ENCODE measurements around the gene LRTM2.

Gene LRTM2

DNA sequence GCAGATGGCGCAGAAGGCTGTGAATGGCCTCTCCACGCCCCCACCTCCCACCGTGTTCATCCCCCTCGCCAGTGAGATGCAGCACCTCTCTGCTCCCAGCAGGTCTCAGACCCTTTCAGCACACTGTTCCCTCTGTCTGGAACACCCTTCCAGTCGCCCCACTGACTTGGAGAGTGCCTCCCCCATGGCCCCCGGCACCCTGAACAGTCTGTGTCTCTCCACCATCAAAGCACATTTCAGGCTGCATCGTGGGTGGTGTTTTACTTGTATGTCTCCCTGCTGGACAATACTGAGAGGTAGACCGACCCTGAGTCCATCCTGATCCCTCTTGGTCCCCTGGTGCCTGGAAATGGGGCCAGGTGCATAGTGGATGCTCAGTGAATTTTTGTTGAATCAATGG, 63.1 kb downstream of the LRTM2 start:
- H3K4me3 ChIP-seq (replicated peaks in 1 of 2; ENCODE audit: low read depth in 2 of 2, low read length in 2 of 2): no peak overlapping the region
- TF ChIP-seq, protein P1, sequence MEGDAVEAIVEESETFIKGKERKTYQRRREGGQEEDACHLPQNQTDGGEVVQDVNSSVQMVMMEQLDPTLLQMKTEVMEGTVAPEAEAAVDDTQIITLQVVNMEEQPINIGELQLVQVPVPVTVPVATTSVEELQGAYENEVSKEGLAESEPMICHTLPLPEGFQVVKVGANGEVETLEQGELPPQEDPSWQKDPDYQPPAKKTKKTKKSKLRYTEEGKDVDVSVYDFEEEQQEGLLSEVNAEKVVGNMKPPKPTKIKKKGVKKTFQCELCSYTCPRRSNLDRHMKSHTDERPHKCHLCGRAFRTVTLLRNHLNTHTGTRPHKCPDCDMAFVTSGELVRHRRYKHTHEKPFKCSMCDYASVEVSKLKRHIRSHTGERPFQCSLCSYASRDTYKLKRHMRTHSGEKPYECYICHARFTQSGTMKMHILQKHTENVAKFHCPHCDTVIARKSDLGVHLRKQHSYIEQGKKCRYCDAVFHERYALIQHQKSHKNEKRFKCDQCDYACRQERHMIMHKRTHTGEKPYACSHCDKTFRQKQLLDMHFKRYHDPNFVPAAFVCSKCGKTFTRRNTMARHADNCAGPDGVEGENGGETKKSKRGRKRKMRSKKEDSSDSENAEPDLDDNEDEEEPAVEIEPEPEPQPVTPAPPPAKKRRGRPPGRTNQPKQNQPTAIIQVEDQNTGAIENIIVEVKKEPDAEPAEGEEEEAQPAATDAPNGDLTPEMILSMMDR (IDR thresholded peaks at IDR 0.05; ENCODE audit: low read depth, low read length): no peak

DNA sequence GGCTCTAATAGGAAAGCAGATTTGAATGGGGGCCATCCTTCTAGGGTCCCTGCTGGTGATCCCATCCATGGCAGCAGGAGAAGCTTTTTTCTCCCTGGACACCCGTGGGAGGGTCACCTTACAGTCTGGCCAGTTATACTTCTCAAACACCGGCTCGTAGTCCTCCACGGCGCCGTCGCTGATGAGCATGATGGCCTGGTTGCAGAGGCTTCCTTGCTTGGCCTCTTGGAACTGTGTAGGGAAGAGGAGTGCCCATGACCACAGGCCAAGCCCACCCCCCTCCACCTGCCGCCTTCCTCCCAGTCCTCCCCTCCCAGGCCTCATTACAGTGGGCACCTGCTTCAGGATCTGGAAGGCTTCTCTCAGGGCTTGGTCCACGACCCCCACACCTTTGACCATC, 64.3 kb downstream of the LRTM2 start:
- H3K4me3 ChIP-seq (replicated peaks in 1 of 2; ENCODE audit: low read depth in 2 of 2, low read length in 2 of 2): no peak overlapping the region
- TF ChIP-seq, protein P1 (IDR thresholded peaks at IDR 0.05; ENCODE audit: low read depth, low read length): no peak
- no peak for DNase-seq (ENCODE audit: low read depth in 2 of 2)

More for the DNA sequence above, 63.1 kb downstream of the LRTM2 start:
- DNase-seq (ENCODE audit: low read depth in 2 of 2): no peak

DNA sequence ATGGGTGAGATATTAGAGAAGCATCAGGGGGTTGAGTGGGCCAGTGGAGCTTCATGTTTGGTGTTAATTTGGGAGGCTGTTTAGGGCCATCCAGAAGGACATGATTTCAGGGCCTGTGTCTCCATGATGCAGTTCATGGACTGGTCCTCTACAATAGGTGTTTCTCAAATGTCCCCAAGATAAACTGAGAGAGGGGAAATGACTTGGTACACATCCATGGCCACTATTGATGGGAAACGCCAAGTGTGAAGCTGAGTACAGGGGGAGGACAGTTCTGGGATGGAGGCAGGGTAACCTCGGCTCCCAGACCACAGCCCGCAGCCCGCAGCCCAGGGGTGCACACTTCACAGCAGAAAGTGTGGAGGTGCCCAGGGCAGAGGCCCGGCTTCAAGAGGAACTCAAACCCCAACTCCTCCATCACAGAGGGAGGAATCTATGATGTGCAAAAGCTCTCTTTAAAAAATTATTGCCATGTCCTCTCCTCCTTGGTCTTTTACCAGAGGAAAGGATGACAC, 64.8 kb downstream of the LRTM2 start:
- no peak for DNase-seq (ENCODE audit: low read depth in 2 of 2)
- TF ChIP-seq, protein P1 (IDR thresholded peaks at IDR 0.05; ENCODE audit: low read depth, low read length): no peak
- no peak overlapping the region for H3K4me3 ChIP-seq (replicated peaks in 1 of 2; ENCODE audit: low read depth in 2 of 2, low read length in 2 of 2)

DNA sequence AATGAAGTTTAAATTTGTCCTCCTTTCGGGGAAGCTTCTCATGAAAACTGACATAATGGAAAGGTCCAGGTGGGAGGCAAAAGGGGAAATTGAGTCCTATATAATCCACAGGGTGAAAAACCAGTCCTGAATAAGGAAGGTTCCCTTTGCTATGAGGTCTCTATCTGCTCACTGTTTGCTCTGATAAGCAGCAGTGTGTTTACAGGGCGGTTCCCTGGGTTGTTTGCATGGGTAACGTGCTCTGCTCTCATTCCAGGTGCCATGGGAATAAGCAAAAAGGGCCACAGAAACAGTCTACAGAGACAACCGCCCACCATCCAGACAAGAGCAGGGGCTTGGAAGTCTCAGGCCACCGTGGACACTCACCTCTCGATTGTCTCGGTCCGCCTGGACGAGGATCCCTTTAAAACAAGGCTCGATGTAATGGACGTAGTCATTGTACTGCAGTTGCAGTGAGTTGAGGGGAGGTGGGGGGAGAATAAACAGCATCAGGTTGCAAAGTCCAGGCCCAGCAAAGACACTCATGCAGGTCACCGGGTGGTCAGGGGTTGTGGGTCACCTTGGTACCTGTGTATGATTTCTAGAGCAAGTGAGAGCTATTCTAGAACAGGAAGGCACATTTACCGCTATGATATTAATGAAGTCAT, 65.4 kb downstream of the LRTM2 start:
- TF ChIP-seq, protein P1 (IDR thresholded peaks at IDR 0.05; ENCODE audit: low read depth, low read length): no peak
- DNase-seq (ENCODE audit: low read depth in 2 of 2): no peak
- H3K4me3 ChIP-seq (replicated peaks in 1 of 2; ENCODE audit: low read depth in 2 of 2, low read length in 2 of 2): no peak overlapping the region

Measured in cardiac fibroblast (primary cell).